NCI-H187 (cell line): Measurements from ENCODE around the gene FOLR3.
"Not testable (repeated sequence)": the region's sequence is repeated elsewhere in the genome, so short reads cannot be mapped to it uniquely, and the experiment has no call there.

Experiments
- DNase-seq, 2 experiments: peaks; one replicate each; lab custom pipeline; 2025; lab: John Stamatoyannopoulos, UW

The FOLR3 gene

GRCh38 chr11:72162891-72163492, 27.5 kb downstream of the FOLR3 start:
- DNase-seq, result no peak

- DNase-seq, result not testable (repeated sequence)
These were observed 28.7 kb downstream of the FOLR3 start for GRCh38 chr11:72164187-72164586.

GRCh38 chr11:72169046-72169555, 33.6 kb downstream of the FOLR3 start:
- not testable (repeated sequence) for DNase-seq

DNA sequence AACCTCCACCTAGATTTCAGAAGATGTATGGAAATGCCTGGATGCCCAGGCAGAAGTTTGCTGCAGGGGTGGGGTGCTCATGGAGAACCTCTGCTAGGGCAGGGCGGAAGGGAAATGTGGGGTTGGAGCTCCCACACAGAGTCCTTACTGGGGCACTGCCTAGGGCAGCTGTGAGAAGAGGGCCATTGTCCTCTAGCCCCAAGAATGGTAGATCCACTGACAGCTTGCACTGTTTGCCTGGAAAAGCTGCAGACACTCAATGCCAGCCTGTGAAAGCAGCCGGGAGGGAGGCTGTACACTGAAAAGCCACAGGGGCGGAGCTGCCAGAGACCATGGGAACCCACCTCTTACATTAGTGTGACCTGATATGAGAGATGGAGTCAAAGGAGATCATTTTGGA, 34.2 kb downstream of the FOLR3 start:
- DNase-seq, result not testable (repeated sequence)

- DNase-seq, result not testable (repeated sequence)
These were observed 36.5 kb downstream of the FOLR3 start for GRCh38 chr11:72172043-72172442.

DNA sequence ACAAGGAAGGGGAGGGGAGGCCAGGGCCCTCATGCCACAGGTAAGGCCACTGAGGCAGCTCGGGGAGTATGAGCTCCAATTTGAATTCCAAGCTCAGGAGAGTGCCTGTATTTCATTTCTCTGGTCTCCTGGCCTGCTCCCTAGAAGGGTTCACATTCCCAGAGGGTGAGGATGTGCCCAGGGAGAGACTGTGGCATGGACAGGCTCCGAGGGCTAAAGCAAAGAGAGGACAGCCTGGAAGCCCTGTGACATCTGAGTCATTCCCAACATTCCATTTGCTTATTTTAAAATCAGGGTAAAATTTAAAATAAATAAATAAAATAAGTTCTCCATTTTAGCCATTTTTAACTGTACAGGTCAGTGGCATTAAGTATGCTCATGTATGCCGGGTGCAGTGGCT, 37.8 kb downstream of the FOLR3 start:
- no peak for DNase-seq

DNA sequence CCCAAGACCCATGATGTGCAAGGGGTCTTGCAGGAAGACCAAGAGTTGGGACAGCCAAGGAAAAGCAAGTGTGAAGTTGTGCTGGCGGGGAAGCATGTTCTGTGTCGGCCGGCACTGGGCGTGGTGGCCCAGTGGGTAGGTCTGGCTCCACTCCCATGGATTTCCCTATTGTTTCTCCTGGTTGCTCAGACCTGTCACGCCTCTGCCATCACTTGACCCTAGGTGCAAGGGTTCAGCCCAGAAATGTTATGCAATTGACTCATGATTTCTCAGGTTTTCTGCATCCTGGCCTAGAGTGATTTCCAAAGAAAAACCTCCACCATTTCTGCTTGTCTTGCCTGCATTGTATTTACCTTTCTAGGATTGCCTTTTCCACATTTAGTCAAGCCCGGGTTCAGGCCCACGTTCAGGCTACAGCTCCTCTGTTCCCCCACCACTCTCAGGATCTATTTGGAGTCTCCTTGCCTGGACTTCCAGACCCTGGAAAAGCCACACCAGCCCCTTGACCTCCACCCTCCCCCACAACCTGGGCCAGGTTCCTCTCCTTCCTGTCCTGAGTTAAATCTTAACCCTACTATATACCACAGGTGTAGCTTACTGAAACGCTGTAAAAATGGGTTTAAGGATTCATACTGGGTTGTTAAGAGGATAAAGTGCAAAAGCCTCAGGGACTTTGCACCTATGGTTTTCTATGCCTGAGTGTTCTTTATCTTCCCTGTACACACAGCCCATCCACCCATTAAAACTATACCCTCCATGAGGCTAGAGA, 39.0 kb downstream of the FOLR3 start:
- DNase-seq, result no peak

- no peak for DNase-seq
These were observed 42.1 kb downstream of the FOLR3 start for GRCh38 chr11:72177656-72178055.

DNA sequence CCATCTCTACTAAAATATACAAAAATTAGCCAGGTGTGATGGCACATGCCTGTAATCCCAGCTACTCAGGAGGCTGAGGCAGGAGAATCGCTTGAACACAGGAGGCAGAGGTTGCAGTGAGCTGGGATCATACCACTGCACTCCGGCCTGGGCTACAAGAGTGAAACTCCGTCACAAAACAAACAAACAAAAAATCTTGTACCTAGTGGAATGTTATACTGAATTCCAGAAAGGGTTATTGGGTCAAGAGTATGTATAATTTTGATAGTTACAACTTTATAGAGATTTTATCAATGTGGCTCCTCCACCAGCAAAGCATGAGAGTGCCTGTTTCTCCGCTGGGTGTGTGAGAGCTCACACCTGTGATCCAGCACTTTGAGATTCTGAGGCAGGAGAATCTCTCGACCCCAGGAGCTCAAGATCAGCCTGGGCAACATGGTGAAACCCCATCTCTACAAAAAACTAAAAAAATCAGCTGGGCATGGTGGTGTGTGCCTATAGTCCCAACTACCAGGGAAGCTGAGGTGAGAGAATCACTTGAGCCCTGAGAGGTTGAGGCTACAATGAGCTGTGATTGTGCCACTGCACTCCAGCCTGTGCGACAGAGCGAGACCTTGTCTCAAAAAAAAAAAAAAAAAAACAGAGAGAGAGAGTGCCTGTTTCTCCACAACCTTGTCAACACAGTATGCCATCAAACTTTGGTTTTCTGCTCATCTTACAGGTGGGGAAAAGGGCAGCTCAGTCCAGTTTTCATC, 43.7 kb downstream of the FOLR3 start:
- DNase-seq, result no peak

DNA sequence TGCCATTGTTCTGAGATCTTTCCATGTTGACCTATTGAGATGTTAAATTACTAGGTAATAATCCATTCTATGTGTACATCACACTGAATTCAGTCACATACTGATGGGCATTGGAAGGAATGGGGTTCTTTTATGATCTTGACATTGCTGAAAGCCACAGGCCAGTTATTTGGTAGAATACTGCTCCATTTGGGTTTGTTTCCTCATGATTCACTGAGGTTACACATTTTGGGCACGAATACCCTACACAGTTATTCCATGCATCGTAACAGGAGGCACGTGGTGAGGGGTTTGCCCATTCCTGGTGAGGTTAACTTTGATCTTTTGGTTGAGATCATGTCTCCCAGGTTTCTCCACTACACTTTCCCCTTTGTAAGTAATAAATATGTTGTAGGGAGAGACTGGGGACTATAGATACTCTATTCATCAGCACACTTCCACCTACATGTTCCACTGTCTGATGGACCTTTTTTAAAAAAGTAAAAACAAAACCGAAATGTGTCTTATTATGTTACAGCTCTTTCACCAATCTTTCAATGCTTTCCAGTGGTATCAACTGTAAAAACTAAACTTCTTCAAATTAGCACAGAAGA, 44.4 kb downstream of the FOLR3 start:
- no peak for DNase-seq

DNA sequence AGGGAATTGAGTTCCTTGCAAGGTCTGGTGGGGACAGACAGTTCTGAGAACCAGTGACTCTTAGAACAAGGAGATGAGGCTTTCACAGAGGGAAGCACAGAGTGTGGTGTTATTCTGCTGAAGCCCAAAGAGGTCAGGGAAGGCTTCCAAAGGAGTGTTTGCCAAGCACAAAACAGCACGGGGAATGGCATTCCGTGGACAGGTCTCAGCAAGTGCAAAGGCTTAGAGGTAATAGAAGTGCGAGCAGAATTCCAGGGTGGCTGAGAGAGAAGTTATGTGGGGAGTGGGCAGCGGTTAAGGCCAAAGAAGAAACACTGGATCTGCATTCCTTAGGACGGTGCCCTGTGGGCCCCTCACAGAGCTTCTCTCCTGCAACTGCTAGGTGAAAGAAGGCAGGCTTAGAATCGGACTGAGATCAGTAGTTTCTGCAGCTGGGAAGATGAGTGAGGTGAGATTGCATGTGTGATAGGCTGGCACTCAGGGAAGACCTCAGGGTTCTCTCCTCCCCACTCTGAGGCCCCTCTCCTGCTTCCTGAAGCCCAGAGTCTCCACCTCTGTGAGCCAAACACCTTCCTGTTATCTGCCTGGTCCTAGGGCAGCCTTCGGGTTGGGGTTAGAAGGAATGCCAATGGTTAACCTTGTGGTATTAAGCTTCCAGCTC, 45.5 kb downstream of the FOLR3 start:
- not testable (repeated sequence) for DNase-seq

DNA sequence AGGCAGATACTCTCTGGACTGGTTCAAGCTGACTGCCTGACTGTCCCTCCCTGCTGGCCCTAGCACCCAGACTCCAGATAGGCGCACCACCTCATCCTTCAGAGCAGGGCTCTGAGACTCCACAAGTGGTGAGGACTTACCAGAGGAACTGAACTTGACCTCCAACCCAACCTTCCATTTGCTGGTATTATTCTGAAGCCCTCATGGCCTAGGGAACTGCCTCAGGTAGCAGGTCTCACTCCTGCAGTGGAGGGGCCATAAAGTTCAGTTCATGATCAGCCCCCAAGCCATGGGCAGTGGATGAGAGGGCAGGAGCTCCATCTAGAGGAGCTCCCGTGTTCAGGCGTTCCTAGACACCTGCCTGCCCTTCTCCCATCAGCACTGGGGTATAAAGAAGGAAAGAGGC, 46.0 kb downstream of the FOLR3 start:
- DNase-seq, result not testable (repeated sequence)

DNA sequence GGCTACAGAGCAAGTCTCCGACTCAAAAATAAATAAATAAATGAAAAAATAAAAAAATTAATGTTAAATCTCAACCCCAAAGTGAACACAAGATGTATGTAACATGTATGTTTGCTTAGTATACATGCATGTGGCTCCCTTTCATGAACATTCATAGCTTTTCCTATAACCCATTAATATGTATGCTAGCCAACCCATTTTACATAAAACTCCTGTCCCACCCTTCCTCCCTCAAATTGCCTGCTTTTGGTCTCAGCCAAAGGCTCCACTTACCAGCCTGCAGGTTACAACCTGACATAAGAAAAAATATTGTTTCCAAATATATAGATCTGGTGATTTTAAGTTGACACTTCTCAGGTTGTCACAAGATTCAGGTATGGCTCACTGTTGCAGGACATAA, 52.7 kb downstream of the FOLR3 start:
- DNase-seq, result no peak
